Ureter (tissue), 1 donor: ENCODE measurements around the gene RPS5. TPM values are rescaled to one million over a fixed set of nuclear protein-coding genes. Genes with fewer than 3 reads are reported as not detected.
A peak's percentile ranks its signal among the peaks of the same experiment; 100 is the strongest.
"Not testable (repeated sequence)": the region's sequence is repeated elsewhere in the genome, so short reads cannot be mapped to it uniquely, and the experiment has no call there.

Source experiments
- DNase-seq: peaks from one replicate; pipeline ENCODE4 v3.0.0-alpha.2; 2020; ENCODE audit warnings: low spot score
- total RNA-seq: library from RNA; stranded (reverse); gene quantifications from one replicate; pipeline ENCODE4 v1.2.4, GENCODE V29; 2023
- donor health status: DM: yes; HTN: yes; CAD: no.

The RPS5 gene
- 1,165 TPM for total RNA-seq

DNA sequence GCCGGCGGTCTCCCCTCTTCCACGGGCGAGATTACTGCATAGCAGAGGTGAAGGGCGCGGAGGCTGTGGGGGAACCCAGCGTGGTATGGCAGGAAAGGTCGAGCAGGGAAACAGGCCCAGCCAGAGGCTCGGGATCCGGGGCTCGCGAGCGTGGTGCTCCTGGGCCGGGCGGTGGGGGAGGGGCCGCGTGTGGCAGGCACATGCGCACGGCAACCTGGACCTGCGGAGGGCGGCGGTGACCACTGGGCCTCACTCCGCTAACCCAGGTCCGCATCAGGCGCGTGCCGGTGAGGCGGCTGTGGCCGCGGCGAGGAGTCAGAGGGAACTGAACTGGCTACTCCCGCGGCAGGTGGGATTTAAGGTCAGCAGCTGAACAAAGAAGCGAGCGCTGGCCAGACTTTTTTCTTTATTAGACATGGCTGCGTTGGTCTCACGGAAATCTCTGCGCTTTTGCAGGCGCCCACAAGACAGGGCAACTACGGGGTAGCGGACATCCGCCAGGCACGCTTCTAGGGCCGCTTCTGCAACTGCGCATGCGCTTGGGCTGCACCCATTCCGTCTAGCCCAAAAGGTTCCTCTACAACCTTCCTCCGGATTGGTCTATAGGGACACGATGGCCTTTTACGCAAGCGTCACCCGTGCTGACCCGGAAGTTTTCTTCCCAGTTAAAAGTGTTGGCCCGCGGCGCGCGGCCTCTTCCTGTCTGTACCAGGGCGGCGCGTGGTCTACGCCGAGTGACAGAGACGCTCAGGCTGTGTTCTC, at the start of gene RPS5:
Gene RPS5 (plus strand): TSS at position 694 of the 762 bp plus-strand sequence. CDS start 869 bp downstream, outside the sequence.
- DNase-seq = peak; percentile 98

- no peak for DNase-seq
Observed at GRCh38 chr19:58338336-58338735, 48.7 kb upstream of the RPS5 start.

GRCh38 chr19:58338825-58339558, 48.1 kb upstream of the RPS5 start:
- no peak for DNase-seq

- DNase-seq = no peak
Observed at GRCh38 chr19:58345558-58345957, 41.5 kb upstream of the RPS5 start.

DNA sequence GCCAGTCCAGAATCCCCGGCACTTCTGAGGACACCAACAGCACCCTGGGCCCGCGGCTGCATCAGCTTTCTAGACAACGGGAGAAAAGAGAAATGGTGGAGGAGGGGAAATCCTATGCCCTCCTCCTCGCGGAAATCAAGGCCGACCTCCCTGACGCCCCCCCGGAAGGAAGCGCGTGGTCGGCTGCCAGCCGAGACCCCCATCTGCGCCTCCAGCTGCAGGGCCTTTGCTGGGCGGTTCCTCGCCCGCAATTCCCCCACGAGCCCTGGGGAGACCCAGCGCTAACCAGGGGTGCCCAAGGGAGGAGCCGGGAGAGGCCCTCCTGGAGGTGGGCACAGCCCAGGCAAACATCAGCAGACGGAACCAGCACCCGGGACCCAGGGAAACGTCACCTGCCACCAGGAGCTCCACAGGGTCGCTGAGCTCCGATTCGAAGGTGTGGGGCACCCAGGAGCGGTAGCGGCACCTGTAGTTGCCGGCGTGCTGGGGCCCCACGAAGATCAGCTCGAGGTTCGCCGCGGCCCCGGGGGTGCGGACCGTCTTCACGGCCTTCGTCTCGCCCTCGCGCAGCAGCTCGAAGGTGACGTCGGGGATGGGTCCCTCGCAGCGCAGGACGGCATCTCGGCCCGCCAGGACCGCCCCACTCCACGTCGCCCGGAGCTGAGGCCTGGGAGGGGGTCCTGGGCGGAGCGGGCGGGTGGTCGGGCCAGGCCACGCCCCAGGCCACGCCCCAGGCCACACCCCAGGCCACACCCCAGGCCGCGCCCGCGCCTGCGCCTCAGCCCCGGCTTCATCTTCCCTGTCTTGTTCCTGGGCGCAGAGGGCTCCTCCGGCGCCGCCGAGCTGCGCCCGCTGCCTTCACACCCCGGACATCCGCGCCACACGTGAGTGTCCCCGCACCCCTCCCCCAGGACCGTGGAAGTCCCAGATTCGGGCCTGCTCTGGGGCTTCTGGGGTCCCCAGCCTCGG, 39.8 kb upstream of the RPS5 start:
- peak; percentile 72 for DNase-seq

DNA sequence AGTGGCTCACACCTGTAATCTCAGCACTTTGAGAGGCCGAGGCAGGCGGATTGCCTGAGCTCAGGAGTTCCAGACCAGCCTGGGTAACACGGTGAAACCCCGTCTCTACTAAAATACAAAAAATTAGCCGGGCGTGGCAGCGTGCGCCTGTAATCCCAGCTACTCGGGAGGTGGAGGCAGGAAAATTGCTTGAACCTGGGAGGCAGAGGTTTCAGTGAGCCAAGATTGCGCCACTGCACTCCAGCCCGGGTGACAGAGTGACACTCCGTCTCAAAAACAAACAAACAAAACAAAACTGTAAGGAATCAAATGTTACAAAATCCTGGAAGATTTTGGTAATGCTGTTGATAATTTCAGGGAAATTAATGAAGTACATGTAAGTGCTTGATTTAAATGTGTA, 39.0 kb upstream of the RPS5 start:
- DNase-seq = not testable (repeated sequence)

GRCh38 chr19:58349590-58349989, 37.5 kb upstream of the RPS5 start:
- DNase-seq = no peak

DNA sequence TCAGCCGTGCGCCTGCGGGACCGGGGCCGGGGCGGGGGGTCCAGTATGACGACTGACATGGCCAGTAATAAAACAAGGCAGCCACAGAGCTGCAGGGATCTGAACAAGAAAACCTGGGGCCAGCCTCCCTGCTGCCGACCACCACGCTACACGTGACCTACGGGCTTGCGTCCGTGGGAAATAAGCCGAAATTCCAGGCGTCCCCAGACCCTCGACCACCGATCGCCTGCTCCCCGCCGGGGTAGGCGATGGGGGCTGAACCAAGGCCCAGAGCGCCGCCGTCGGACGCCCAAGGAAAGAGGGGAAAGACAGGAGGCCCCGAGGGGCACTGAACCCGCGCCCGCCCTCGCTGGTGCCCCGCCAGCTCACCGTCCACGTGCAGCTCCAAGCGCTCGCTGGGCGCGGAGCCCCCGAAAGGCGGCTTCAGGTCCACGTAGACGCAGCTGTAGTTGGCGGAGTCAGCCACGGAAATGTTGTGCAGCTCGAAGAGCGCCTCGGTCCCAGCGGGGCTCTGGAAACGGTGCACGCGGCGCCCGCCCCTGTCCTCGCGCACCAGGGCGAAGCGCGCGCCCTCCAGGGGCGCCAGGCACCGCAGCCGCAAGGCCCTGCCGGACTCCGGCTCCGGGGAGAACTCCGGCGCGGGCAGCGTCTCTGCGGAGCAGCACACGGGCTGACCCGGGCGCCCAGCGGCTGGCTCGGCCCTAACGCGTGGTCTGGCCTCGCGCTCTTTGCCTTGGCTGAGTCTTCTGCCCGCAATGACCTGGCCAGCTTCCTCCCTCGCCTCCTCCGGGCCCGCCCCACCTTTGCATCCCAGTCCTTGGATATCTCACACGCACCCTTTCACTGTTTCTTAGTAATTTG, 36.8 kb upstream of the RPS5 start:
- DNase-seq = no peak

DNA sequence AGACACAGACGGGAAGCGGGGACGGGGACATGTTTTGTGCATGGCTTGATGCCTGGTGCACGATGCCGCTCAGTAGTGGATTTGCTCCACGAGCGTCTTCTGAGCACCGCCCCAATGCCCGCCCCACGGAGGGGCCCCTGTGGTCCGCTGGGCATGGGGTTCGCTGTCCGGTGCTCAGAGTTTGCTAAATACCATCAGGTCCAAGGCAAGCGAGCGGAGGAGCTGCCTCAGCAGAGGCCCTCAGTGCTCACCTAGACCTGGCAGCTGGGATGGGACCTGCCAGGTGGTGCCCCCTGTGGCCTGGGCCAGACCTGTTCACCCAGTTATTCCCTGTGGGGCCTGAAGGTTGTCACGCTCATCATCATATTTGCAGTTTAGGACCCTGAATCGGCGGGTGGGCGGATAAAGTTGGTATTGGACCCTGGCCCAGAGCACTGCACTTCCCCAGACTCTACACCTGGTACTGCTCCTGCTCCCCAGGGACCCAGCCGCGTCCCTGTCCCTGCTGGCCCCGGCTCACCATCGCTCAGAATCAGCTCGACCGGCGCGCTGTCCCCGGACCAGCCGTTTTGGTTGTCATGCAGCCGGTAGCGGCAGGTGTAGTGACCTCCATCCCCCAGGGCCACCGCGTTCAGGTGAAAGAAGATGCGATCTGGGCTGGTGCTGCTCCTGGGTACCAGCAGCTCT, 36.1 kb upstream of the RPS5 start:
- DNase-seq = no peak

GRCh38 chr19:58351558-58351878, 35.6 kb upstream of the RPS5 start:
- DNase-seq = no peak

GRCh38 chr19:58351990-58352755, 34.9 kb upstream of the RPS5 start:
- DNase-seq = no peak

DNA sequence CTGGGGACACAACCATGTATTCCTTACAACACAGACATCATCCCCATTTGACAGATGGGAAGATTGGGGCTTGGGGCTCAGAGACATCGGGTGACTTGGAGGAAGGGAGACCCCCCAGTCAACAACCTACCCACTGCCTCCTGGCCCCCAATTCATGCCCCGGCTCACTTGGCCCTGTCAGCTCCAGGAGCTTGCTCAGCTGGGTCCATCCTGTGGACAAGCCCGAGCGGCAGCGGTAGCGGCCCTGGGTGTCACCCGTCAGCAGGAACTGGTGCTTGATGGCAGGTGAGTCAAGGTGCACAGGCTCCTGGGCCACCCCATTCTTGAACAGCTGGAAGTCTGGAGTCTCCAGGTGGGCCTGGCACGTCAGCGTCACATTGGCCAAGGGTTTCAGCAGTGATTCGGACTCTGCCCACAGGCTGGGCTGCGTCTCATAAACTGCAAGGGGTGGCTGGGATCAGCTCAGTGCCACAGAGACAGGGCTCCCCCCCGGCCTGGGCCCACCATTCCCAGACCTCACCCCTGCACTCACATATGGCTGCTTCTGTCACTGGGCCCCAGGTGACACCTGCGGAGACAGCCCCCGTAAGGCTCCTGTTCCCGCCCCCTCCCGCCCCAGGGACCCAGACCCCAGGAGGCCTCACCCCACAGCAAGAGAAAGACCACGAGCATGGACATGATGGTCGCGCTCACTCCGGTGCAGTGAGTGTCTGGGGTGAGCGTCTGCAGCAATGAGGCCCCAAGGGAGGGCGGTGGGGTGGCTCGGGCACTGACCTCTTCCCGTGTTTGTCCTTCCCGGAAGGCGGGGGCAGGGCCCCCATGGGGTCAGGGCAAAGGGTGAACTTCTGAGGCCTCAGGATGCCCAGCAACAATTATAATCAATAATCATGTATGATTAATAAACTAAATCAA, 34.1 kb upstream of the RPS5 start, which contains the start of gene A1BG:
Gene A1BG (minus strand): TSS at position 733 of the 912 bp plus-strand sequence. CDS start 55 bp downstream, at position 678.
- DNase-seq = no peak

DNA sequence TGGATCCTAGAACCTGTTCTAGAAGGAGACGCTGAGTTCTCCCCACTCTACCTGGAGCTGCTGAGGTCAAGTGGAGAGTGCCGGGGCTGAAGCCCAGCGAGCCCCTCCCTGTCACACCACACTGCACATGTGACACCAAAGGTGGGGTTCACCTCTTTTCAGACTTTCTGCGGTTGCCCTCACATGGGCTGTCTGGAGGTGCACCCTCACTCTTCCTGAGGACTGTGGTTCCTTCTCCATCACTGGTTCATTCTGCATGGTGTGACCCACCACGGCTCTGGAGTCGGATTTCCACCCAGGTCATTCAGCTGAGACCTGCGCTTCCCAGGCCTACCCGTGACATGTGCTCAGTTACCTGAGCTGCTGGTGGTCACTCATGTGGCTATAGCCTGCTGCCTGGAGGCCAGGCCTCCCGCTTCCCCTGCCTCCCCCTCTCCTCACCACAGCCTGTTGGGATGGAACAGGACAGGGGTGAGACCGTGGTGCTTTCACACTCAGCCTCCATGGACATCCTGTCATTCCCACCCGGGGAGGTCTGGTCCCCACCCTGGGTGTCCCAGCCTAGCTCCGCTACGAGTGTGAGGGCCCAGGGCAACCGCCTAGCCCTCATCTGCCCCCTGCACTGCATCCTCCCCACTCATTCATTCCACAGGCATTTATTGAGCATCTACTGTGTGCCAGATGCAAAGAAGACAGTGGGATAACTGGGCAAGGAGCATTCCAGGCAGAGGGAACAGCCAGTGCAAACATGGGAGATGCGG, 33.2 kb upstream of the RPS5 start:
- no peak for DNase-seq

DNA sequence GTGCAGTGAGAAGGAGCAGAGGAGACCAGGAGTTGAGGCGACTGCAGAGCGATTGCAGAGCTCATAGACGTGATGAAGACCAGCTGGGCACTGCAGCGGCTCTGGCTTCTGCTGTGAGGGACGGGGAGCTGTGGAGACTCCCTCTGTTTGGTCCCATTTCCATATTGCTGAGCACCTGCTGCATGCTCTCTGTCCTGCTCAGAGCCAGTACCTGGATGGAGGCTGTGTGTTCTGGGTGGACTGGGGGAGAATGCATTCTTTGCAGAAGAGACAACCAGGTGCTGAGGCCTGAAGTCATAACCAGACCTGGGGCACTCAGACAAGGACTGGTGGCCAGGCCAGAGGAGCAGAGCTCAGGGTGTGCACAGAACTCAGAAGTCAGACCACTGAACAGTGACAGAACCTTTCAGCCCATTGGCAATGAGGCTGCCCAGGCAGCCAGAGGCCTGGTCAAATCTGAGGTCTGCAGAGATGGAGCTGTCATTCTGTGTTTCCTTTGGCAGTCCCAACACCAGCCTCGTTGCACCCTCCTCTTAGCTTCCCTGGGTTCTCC, 32.5 kb upstream of the RPS5 start:
- DNase-seq = no peak

DNA sequence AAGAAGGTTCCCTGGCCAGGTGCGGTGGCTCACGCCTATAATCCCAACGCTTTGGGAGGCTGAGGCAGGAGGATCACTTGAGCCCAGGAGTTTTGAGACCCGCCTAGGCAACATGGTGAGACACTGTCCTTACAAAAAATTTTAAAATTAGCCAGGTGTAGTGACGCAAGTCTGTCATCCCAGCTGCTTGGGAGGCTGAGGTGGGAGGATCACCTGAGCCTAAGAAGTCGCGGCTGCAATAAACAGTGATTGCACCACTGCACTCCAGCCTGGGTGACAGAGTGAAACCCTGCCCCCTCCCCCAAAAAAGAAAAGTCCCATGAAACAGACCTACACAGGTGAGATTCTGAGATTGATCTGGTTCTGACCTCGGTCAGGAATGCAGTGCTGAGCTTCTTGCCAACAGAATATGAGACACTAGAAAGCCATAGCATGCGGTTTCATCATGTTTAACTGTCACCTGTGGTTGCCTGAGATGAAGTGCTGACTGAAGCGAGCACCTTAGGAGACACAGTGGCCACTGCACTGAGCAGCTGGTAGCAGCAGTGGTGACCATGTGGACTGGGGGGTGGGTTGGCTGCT, 31.8 kb upstream of the RPS5 start:
- no peak for DNase-seq

DNA sequence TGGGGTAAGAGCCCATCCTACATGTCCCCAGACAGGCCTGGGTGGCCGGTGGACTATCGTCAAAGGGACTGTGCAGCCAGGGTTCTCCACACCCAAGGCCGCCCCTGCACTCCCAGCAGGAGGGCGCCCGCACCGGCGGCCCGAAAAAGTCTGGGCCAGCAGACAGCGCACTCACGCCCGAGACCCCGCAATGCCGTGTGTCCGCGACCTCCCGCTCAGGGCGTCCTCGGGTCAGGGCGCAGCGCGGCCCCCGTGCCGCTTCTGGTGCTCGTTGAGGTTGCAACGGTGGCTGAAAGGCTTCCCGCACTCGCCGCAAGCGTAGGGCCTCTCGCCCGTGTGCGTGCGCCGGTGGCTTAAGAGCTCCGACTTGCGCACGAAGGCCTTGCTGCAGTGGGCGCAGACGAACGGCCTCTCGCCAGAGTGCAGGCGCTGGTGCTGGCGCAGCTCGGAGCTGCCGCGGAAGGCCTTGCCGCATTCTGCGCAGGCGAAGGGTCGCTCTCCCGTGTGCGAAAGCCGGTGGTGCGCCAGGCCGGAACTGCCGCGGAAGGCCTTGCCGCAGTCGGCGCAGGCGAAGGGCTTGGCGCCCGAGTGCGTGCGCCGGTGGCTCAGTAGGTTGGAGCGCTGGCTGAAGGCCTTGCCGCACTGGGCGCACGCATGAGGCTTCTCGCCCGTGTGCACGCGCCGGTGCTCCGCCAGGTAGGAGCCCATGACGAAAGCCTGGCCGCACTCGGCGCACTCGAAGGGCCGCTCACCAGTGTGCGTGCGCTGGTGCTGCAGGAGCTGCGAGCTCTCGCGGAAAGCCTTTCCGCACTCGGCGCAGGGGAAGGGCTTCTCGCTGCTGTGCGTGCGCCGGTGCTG, 30.9 kb upstream of the RPS5 start:
- no peak for DNase-seq
